GM18867 (cell line): Measurements from ENCODE around the gene CEP85.
A peak's percentile ranks its signal among the peaks of the same experiment; 100 is the strongest.

ENCODE experiments used
- ATAC-seq: cut with Tn5 transposase; IDR thresholded peaks from one replicate; pipeline ENCODE4 v1.9.1; 2021; ENCODE audit warnings: mild to moderate bottlenecking, moderate library complexity; ENCODE audit not compliant: unreplicated experiment

CEP85 gene

DNA sequence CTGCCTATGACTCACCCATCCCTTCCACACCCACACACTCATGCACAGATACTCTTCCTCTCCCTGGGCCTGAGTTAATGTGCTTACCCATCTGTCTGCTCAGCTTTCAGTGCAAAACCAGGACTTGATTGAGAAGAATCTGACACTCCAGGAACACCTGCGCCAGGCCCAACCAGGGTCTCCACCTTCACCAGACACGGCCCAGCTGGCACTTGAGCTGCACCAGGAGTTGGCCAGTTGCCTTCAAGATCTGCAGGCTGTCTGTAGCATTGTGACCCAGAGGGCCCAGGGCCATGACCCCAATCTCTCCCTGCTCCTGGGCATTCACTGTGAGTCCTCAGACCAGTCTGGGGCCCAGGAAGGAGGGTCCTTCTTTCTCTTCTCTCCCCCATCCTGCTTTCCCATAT lies 42.4 kb downstream of the CEP85 start:
- no peak for ATAC-seq

DNA sequence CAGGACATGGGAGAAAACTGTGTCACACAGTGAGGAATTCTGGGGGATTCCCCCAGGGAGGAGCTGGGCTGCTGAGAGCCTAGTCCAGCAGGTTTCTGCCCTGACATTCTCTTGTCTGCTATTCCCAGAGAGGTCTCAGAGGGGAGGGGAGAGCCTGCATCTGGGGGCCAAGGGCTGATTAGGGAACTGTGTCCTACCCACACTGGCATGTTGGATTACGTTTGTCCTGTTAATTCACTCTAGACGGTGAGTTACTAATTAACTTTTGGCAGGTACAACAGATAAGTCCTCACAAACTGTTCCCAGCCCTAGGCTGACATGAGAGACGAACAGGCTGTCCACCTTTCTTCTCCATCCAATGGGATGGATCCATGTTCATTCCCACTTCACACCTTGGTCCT lies 43.3 kb downstream of the CEP85 start:
- no peak for ATAC-seq

DNA sequence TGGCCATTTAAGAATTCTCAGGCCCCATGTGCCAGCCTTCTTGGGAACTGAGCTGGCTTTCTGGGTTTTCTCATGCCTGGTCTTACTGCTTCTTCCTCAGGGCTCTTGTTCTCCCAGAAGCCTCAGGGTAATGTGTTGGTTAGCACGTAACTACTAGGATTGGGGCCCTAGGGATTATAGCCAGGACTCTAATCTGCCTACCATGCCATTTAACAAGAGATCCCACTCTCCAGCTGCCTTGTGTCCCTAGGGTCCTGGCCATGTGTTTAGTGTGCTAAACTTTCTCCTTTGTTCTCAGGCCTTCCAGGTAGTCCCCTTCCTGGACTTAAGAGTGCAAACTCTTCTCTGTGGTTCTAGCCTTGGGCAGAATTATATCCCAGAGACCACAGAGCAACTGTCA lies 43.7 kb downstream of the CEP85 start:
- ATAC-seq, result no peak

DNA sequence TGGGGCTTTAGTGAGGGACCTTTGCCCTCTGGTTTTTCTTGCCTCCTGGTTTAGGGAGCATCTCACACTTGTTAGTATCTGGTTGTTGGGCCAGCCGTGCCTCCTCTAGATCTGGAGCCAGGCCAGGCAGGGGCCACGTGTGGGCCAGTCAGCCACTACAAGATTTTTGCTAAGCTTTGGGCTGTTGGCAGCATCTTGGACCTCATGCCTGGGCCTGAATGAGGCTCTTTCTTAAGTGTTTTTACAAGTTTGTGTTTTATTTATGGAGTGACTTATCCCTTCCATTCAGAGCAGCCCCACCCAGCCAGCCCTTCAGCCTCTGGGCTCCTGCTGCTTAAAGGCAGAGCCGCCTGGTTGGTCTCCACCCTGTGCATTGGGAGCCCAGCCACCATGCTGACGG lies 44.3 kb downstream of the CEP85 start:
- no peak for ATAC-seq

DNA sequence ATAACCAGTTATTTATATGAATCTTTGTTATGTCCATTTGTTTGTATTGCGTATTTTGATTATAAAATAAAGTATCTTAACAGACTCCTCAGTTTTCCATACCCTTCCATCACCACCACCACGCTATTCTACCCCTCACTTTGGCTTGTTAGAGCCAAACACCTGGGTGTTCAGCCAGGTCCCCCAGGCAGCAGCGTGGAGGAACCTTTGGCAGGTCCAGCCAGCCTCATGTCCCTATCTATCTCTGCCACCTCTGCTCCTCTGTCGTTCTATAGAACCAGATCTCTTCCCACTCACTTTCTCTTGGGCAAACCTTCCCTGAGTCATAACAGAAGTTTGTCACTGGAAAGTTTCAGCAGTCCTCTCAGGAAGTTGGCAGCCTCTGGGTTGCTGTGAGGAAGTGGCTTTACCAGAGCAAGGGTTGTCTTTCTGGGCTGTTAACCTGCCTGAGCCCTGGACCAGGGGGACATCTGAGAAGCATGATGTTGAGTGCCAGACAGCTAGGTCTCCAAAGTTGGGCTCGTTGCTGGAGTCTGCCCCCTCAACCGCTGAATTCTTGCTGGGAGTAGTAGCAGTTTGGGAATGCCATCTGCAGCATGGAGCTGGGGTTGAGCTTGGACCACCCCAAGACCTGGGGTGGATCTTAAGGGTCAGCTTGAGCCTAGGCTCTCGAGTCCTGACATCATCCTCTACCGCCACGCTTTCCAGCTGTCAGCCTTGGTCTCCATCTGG lies 44.9 kb downstream of the CEP85 start:
- ATAC-seq, result no peak

DNA sequence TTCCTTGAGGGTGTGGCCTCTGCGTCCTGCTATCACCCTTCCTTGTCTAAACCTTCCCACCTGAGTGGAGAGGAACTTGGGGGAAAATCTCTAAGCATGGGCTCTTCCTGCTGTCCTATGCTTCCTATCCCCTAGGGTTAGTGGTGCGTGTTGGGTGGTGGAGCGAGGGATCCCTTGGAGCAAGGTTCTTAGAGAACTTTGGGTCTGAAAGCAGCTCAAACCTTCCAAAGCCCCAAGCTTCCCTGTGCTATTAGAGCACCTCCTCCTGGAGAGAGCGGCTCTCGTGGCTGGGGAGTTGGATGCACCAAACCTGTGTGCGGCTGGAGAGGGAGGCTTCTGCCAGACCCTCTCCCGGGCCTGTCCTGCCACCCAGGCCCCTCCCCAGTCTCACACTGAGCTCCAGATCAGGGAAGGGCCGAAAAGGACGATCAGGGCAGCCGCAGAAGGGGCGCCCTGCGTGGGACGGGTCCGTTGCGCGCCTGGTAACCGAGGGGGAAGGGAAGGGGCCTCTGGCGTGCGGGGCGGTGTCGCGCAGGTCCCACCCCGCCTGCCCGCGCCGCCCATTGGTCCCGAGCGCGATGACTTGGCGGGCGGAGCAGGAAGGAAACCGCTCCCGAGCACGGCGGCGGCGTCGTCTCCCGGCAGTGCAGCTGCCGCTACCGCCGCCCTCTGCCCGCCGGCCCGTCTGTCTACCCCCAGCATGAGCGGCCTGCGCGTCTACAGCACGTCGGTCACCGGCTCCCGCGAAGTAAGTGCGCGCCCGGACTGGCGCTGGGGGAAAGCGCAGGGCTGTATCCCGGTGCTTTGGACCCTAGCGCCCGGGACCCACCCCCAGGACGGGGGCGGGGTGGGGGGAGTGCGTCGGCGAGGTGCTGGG lies 45.7 kb downstream of the CEP85 start, which contains the start of gene SH3BGRL3:
SH3BGRL3 (plus strand) TSS at position 631 of the 877 bp plus-strand sequence; CDS start at position 701, 70 bp downstream.
- ATAC-seq, result peak; percentile 67

DNA sequence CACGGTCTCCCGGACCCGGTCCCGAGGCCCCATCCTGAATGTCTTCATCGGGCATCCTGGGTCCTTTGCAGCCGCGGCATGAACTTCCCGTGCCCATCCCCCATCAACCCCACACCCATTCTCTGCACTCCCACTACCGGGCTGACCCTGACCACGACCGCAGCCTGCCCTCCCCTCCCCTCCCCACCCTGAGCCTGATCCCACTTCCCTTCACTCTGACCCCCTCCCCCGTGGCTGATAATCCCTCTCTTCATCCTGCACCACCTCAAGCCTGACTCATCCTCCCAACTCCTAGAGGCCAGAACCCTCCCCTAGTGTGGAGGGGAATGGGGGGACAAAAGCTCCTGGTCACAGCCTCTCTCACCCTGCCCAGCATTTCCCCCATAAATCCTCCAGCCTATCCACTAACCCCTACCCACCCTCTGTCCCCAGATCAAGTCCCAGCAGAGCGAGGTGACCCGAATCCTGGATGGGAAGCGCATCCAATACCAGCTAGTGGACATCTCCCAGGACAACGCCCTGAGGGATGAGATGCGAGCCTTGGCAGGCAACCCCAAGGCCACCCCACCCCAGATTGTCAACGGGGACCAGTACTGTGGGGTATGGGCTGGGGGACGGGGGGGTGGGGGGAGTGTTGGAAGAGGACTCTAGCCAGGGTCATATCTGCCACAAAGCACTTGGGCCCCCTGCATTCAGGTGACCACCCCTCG lies 46.5 kb downstream of the CEP85 start:
- no peak for ATAC-seq

DNA sequence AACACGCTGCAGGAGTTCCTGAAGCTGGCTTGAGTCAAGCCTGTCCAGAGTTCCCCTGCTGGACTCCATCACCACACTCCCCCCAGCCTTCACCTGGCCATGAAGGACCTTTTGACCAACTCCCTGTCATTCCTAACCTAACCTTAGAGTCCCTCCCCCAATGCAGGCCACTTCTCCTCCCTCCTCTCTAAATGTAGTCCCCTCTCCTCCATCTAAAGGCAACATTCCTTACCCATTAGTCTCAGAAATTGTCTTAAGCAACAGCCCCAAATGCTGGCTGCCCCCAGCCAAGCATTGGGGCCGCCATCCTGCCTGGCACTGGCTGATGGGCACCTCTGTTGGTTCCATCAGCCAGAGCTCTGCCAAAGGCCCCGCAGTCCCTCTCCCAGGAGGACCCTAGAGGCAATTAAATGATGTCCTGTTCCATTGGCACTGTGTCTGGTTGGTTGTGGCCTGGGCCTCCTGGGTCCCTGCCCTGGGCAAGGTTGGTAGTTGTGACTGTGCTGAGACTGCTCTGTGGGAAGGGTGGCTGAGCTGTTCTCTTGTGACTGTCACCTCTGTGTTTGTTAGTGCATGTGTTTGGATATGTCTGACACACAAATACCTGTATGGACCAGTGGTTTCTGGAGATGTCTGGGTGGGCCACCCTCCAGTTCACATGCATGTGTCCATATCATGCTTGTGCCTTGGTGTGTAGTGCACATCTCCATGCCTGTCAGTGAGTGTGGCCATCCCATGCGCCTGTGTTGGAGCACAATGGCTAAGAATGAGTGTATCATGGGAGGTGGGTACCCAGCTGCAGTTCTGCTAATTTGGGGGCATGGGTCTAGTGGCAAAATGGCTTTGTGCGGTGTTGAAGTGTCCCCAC lies 47.3 kb downstream of the CEP85 start:
- ATAC-seq, result no peak

DNA sequence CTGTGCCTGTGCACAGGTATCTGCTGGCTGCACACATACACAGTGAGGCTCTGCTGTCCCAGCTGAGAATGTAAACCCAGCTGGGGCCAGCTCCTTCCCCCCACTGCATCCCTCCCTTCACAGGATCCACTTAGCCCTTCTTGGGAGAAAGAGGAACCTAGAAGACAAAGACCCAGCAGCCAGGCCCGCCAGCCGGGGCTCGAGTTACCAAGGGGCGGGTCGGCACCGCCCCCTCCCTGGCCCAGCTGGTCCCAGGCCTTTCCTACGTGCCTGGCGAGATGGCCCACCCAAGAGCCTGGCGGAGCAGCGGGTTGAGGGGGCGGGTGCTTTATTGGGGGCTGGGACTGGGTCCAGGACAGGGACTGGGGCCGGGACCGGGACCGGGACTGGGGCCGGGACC lies 48.0 kb downstream of the CEP85 start:
- ATAC-seq, result no peak

DNA sequence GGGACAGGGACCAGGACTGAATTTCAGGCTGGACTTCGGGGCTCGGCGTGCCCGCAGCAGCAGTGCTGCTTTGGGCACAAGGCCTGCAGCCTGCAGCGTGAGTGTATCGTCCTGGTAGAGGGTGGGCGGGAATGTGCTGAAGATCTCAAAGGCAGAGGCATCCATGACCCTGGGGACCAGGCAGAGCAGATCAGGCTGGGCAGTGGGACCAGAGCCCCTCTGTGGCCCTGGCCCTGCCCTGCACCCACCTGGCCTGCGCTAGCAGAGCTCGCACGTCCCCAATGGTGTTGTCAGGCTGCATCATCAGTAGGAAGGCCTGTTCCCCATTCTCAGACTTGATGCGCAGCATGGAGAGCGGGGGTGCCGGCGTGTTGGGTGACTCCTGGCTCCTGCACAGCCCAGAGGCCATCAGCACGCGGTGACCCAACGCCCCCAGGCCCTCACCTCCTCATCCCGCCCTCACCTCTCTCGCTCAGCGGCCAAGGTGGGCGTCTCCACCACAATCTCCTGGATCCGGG lies 48.5 kb downstream of the CEP85 start:
- no peak for ATAC-seq

DNA sequence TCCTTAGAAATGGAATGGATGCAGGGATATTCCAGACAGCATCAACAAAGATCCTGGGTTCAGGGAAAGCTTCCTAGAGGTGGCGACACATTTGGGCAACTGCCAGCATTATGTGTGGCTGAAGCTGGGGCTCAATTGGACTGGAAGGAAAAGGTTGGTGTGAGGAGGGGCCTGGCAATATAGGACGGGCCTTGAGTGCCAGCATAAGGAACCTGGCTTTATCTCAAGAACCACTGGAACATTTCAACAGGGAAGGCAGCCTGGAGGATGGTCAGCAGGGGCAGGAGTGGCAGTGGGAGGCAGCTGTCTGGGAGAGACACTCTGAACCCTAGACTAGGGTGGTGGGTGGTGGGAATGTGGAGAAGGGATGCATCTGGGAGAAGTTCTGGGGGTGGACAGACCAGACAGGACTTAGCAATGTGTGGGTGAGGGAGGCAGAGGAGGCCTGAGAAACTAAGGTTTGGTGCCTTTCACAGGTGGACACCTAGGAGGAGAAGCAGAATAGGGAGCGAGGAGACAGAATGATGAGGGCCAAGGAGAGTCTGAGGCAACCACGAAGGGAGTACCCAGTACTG lies 49.4 kb downstream of the CEP85 start:
- ATAC-seq, result no peak

DNA sequence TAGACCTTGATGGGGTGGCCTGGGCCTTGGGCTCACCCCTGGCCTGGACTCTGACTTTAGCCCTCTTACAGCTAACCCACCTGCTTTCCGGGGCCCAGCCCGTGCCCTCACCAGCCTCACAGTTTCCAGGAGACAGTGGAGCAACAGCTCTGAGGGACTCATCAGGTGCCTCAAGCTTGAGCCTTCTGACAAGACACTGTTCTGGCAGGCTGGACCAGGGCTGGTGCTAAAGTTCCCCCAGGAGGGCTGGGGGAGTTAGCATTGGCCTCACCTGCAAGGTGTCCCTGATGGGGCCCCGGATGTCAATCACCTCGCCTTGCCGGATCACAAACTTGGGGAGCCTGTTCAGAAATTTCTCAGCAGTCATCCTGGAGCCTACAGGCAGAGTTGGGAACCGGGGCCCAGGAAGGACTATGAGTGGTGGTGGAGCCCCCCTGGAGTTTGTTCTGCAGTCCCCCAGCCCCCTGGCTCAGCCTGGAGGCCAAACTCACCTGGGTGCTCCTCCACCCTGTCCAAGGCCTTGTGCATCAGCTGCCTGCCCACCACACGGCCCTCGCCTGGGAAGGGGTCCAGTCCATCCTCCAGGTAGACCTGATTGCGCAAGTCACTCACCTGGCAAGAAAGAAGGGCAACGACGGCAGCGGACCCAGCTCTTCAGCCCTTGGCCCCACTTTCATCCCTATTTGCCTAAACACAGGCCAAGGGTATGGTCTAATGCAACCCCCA lies 50.0 kb downstream of the CEP85 start:
- ATAC-seq, result no peak

DNA sequence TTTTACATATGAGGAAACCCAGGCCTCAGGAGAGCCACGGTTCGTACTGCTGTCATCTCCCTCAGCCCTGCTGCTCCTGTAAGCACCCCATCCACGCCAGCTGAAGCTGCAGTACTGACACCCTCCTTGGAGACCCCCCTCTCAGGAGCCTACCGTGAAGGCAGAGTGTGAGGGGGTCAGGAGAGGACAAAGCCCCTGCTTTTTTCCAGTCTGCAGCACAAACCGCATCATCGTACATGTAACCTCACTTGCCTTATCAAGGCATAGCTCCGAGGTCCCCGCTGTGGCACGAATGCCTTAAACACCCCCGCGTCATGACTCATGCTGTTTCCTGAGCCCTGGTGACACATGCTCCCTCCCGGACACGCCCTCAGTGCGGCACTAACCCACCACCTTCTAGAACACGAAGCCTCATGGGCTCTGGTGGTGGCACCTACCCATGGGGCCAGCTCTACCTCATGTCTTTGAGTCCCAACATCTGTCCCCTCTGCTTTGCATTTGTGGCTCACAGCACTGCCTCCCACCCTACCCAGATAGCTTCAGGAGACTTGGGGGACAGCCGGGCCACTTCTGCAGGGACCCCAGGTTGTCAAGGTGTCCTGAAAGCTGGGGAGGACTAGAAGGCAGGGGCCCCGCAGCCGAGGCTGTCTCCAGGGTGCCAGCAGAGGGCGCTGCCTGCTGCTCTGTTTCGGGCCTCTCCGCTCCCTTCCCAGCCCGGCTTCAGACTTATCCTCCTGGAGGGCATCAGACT lies 50.8 kb downstream of the CEP85 start:
- peak; percentile 24 for ATAC-seq

DNA sequence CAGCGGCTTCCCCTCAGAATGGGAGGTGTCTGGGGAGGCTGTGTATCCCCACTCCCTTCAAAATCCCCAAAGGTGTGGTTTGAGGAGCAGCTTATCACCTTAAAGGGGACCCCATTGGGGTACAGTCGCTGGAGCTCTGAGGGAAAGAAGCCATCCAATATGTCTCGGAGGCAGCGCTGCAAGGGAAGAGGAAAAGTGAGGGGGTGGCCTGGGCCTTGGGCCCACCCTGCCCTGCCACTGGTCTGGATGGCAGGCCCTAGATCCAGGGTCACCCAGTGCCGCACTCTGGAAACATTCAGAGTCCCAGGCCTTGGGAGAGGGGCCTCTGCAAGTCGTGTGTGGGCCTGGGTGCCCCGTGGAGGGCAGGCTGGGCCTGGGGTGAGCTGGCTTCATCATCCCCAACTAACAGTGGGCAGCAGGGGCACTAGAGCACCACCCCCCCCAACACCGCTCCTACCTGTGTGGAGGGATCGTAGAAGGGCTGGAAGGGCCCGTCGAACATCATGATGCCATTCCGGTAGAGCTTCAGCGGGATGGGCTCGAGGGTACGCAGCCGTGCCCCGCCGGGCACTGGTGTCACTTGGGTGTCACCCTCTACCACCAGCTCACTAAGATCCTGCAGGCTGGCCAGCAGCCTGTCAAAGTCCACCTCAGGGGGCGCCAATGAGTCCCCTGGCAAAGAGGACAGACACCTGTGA lies 51.5 kb downstream of the CEP85 start:
- no peak for ATAC-seq

DNA sequence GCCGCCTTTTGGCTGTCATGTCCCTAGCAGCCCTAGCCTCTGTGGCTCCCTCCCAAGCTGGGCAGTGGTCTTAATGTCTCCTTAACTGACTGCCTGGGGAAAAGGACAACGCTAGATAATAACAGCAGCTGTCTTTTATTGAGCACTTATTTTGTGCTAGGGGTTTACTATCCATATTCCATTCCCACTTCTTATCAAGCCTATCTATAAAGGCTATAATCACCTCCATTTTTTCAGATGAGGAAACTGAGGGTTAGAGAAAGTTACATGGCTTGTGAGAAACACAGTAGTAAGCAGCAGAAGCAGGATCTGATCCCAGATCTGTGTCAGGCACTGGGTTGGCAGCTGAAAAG lies 52.0 kb downstream of the CEP85 start:
- no peak for ATAC-seq

DNA sequence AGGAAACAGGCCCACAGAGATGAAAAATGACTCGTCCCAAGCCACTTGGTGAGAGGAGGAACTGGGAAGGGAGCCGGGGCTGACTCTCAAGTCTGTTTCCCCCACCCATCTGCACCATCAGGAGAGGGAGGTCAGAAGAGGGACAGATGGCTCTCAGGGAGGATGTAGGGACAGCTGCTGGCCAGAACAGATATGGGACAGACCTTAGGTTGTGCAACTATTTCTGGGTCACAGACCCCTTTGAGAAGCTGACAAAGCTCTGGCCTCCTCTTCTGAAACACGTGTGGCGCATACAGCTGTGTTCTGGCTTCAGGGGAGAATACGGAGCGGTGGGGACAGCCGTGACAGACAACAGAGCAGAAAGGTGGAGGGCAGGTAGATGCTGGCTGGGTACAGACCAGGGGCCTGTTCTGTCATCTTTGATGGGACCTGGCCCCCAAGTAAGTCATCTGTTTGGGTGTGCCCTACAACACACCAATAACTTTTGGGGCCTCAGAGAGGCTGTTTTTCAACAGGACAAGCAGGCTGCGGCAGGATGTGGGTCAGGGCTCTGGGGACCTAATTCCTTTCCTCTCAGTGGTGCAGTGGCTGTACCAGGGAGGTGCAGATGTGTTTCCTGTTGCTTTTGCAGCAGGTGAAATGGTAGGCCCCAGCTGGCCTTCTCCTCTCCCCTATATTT lies 53.2 kb downstream of the CEP85 start:
- ATAC-seq, result peak; percentile 39

DNA sequence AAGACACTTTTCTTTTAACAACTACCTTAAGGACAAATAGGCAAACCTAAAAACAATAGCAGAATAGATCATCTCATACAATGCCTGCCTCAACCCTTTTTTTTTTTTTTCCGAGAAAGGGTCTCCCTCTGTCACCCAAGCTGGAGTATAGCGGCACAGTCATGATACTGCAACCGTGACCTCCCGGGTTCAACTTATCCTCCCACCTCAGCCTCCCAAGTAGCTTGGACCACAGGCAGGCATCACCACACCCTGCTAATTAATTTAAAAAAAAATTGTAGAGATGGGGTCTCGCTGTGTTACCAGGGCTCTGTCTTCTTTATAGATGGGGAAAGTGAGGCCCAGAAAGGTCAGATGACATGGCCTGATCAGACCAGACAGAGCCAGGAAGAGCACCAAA lies 53.8 kb downstream of the CEP85 start:
- no peak for ATAC-seq
